WTC11 (cell line): ENCODE measurements around the gene KMT2A. TPM values are rescaled to one million over a fixed set of nuclear protein-coding genes. Genes with fewer than 3 reads are reported as not detected.
"Not testable (repeated sequence)": the region's sequence is repeated elsewhere in the genome, so short reads cannot be mapped to it uniquely, and the experiment has no call there.

ENCODE experiments used
- ATAC-seq: fragments of 200-7000 bp; cut with Tn5 transposase; 2 replicates; pipeline ENCODE4 v1.10.0; 2021; ENCODE audit warnings: mild to moderate bottlenecking, moderate library complexity
- CTCF ChIA-PET: fragments of 300-600 bp; sonication (Branson Sonifier 250); formaldehyde crosslinking; loops from one replicate; lab custom pipeline; 2021; ENCODE audit warnings: antibody characterized with exemption; lab: Charles Lee
- POLR2A ChIA-PET: fragments of 350-600 bp; sonication (Branson Sonifier 250); formaldehyde crosslinking; loops from one replicate; lab custom pipeline; 2021; ENCODE audit warnings: antibody characterized with exemption; lab: Charles Lee
- DNase-seq: peaks from one replicate; pipeline ENCODE4 v3.0.0; 2021; ENCODE audit warnings: low spot score
- H3K27ac Mint-ChIP-seq: 2 replicates; pipeline ENCODE4 v1.8.0; 2021; ENCODE audit warnings: mixed read lengths
- H3K27me3 Mint-ChIP-seq: 2 replicates; pipeline ENCODE4 v1.8.0; 2021; ENCODE audit warnings: low read depth, mild to moderate bottlenecking, moderate library complexity, mixed read lengths
- H3K36me3 Mint-ChIP-seq: 2 replicates; pipeline ENCODE4 v1.8.0; 2021; ENCODE audit warnings: mixed read lengths
- H3K4me1 Mint-ChIP-seq: 2 replicates; pipeline ENCODE4 v1.8.0; 2022; ENCODE audit warnings: mixed read lengths
- H3K4me3 Mint-ChIP-seq: 2 replicates; pipeline ENCODE4 v1.8.0; 2021; ENCODE audit warnings: mild to moderate bottlenecking, moderate library complexity, mixed read lengths
- H3K9me3 Mint-ChIP-seq: 2 replicates; pipeline ENCODE4 v1.8.0; 2021; ENCODE audit warnings: mixed read lengths
- ATF6 ChIP-seq: sonication (generic); formaldehyde crosslinking; IDR thresholded peaks from 2 replicates; pipeline ENCODE4 v1.8.1; 2023; ENCODE audit warnings: mild to moderate bottlenecking, missing genetic modification reagents
- GABPB1 ChIP-seq: sonication (generic); formaldehyde crosslinking; IDR thresholded peaks from 2 replicates; pipeline ENCODE4 v1.8.1; 2023; ENCODE audit warnings: mild to moderate bottlenecking, missing genetic modification reagents
- GRHL2 ChIP-seq: fragments of 250-450 bp; sonication (Bioruptor Pico); IDR thresholded peaks from 2 replicates; pipeline ENCODE4 v1.8.0; 2022; ENCODE audit warnings: mild to moderate bottlenecking, moderate library complexity; ENCODE audit not compliant: insufficient replicate concordance, severe bottlenecking
- KAT7 ChIP-seq: sonication (generic); formaldehyde crosslinking; IDR thresholded peaks from 2 replicates; pipeline ENCODE4 v1.8.1; 2023; ENCODE audit warnings: missing genetic modification reagents, mild to moderate bottlenecking, borderline replicate concordance
- MAX ChIP-seq: sonication (generic); formaldehyde crosslinking; IDR thresholded peaks from 2 replicates; pipeline ENCODE4 v1.8.0; 2022; ENCODE audit warnings: mild to moderate bottlenecking, missing genetic modification reagents
- NFYB ChIP-seq: sonication (generic); formaldehyde crosslinking; conservative IDR thresholded peaks from 2 replicates; pipeline ENCODE4 v1.8.0; 2022; ENCODE audit warnings: low read depth, missing genetic modification reagents
- SP1 ChIP-seq: sonication (generic); formaldehyde crosslinking; conservative IDR thresholded peaks from 2 replicates; pipeline ENCODE4 v1.8.1; 2022; ENCODE audit warnings: missing genetic modification reagents
- ZNF317 ChIP-seq: sonication (generic); formaldehyde crosslinking; IDR thresholded peaks from 2 replicates; pipeline ENCODE4 v1.8.1; 2023; ENCODE audit warnings: low read depth, mild to moderate bottlenecking, moderate library complexity, missing genetic modification reagents, borderline replicate concordance
- ZNF416 ChIP-seq: fragments of 250-450 bp; sonication (Bioruptor Pico); IDR thresholded peaks from 2 replicates; pipeline ENCODE4 v1.9.0; 2021; ENCODE audit warnings: mild to moderate bottlenecking, inconsistent platforms
- total RNA-seq: library from RNA; stranded (reverse); gene quantifications from 3 replicates; pipeline ENCODE4 v1.2.3, GENCODE V29; 2021
- TF ChIP-seq, protein P1 (sequence below): sonication (generic); formaldehyde crosslinking; IDR thresholded peaks from 2 replicates; pipeline ENCODE4 v1.8.0; 2022; ENCODE audit warnings: mild to moderate bottlenecking, missing genetic modification reagents
- TF ChIP-seq, protein P2 (sequence below): sonication (generic); formaldehyde crosslinking; IDR thresholded peaks from 2 replicates; pipeline ENCODE4 v1.8.1; 2023; ENCODE audit warnings: mild to moderate bottlenecking, missing genetic modification reagents, moderate library complexity
- TF ChIP-seq, protein P3 (sequence below): sonication (generic); formaldehyde crosslinking; IDR thresholded peaks from 2 replicates; pipeline ENCODE4 v1.8.0; 2022; ENCODE audit warnings: missing genetic modification reagents
- TF ChIP-seq, protein P4 (sequence below): sonication (generic); formaldehyde crosslinking; IDR thresholded peaks from 2 replicates; pipeline ENCODE4 v1.8.1; 2022; ENCODE audit warnings: low read depth, missing genetic modification reagents, borderline replicate concordance

The KMT2A gene
- total RNA-seq, 1 experiment from 2014 or later: 59.1 TPM

DNA sequence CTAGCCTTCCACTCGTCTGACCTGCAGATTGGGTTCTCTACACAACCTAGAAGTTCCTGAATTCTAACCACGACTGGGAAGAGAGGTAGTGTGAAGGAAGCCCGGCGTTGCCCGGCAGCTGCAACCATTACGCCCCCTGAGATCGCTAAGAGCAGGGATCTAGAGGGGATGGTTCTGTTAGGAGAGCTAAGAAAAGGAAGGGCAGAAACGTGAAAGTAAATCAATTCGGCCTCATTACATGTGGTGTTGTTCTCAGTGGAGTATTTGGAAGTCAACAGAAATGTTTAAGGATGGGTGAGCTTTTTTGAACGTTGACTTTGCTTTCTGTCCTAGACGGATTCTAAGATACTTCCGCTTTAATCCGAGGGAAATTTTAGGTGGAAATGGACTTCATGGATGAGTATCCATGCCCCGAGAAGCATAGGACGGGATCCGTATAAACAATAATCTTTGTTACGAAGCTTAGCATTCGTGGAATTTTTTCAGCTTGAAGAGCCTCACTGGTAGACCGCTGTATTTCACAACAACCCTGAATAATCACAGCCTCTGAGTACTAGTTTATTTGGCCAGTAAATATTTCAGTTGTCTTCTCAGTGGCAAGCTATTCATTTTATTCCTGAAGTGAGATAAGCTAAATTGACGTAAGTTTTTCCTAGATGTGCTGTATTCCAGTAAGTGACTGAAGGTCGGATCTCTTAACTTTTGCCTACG is 34.3 kb upstream of the KMT2A start:
- CTCF ChIA-PET: interaction anchor here (0.8 to 1.0 kb wide), 2 partner anchors 34 to 107 kb away, joined by 3 read pairs; no protein-coding TSS in a partner anchor
- peak overlapping the region; percentile 100 for H3K27ac Mint-ChIP-seq
- peak overlapping the region; percentile 91 for H3K4me3 Mint-ChIP-seq
- no peak; the same call in 1 of the 2 replicates for ATAC-seq
- POLR2A ChIA-PET: interaction anchor here (1.0 kb wide), 1 partner anchor 33 kb away, joined by 3 read pairs; no protein-coding TSS in a partner anchor
- H3K9me3 Mint-ChIP-seq: no peaks in the 10 kb centered on the region
- peaks cover 10% of the 10 kb centered on the region for H3K36me3 Mint-ChIP-seq
- peaks cover 19% of the 10 kb centered on the region for H3K4me1 Mint-ChIP-seq
- TF ChIP-seq KAT7 (CRISPR knock-in tag): no peak
- TF ChIP-seq, protein P1, sequence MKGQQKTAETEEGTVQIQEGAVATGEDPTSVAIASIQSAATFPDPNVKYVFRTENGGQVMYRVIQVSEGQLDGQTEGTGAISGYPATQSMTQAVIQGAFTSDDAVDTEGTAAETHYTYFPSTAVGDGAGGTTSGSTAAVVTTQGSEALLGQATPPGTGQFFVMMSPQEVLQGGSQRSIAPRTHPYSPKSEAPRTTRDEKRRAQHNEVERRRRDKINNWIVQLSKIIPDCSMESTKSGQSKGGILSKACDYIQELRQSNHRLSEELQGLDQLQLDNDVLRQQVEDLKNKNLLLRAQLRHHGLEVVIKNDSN (CRISPR knock-in tag): no peak
- TF ChIP-seq ZNF317: no peak
- no peak for TF ChIP-seq NFYB (CRISPR knock-in tag)
- TF ChIP-seq, protein P2, sequence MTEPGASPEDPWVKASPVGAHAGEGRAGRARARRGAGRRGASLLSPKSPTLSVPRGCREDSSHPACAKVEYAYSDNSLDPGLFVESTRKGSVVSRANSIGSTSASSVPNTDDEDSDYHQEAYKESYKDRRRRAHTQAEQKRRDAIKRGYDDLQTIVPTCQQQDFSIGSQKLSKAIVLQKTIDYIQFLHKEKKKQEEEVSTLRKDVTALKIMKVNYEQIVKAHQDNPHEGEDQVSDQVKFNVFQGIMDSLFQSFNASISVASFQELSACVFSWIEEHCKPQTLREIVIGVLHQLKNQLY: no peak
- TF ChIP-seq SP1 (CRISPR knock-in tag): no peak
- TF ChIP-seq, protein P3, sequence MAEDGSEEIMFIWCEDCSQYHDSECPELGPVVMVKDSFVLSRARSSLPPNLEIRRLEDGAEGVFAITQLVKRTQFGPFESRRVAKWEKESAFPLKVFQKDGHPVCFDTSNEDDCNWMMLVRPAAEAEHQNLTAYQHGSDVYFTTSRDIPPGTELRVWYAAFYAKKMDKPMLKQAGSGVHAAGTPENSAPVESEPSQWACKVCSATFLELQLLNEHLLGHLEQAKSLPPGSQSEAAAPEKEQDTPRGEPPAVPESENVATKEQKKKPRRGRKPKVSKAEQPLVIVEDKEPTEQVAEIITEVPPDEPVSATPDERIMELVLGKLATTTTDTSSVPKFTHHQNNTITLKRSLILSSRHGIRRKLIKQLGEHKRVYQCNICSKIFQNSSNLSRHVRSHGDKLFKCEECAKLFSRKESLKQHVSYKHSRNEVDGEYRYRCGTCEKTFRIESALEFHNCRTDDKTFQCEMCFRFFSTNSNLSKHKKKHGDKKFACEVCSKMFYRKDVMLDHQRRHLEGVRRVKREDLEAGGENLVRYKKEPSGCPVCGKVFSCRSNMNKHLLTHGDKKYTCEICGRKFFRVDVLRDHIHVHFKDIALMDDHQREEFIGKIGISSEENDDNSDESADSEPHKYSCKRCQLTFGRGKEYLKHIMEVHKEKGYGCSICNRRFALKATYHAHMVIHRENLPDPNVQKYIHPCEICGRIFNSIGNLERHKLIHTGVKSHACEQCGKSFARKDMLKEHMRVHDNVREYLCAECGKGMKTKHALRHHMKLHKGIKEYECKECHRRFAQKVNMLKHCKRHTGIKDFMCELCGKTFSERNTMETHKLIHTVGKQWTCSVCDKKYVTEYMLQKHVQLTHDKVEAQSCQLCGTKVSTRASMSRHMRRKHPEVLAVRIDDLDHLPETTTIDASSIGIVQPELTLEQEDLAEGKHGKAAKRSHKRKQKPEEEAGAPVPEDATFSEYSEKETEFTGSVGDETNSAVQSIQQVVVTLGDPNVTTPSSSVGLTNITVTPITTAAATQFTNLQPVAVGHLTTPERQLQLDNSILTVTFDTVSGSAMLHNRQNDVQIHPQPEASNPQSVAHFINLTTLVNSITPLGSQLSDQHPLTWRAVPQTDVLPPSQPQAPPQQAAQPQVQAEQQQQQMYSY (CRISPR knock-in tag): no peak
- no peak for TF ChIP-seq GABPB1 (CRISPR knock-in tag)
- TF ChIP-seq, protein P4, sequence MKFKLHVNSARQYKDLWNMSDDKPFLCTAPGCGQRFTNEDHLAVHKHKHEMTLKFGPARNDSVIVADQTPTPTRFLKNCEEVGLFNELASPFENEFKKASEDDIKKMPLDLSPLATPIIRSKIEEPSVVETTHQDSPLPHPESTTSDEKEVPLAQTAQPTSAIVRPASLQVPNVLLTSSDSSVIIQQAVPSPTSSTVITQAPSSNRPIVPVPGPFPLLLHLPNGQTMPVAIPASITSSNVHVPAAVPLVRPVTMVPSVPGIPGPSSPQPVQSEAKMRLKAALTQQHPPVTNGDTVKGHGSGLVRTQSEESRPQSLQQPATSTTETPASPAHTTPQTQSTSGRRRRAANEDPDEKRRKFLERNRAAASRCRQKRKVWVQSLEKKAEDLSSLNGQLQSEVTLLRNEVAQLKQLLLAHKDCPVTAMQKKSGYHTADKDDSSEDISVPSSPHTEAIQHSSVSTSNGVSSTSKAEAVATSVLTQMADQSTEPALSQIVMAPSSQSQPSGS (CRISPR knock-in tag): no peak
- TF ChIP-seq GRHL2: no peak
- no peak for TF ChIP-seq ATF6 (CRISPR knock-in tag)
- TF ChIP-seq MAX (CRISPR knock-in tag): no peak; the same call in 1 of the 2 replicates
- no peak for TF ChIP-seq ZNF416 (CRISPR knock-in tag)
- H3K27me3 Mint-ChIP-seq: no peaks in the 10 kb centered on the region
- DNase-seq: no peak

GRCh38 chr11:118402594-118402993 is 33.7 kb upstream of the KMT2A start:
- POLR2A ChIA-PET: interaction anchor here (1.0 kb wide), 1 partner anchor 33 kb away, joined by 3 read pairs; no protein-coding TSS in a partner anchor
- CTCF ChIA-PET: interaction anchor here (0.7 to 1.0 kb wide), 3 partner anchors 33 to 231 kb away, joined by 3 to 5 read pairs (median 3); no protein-coding TSS in a partner anchor
- ATAC-seq, DNase-seq, H3K9me3 Mint-ChIP-seq, H3K27me3 Mint-ChIP-seq: not testable (repeated sequence)
- H3K27ac Mint-ChIP-seq: peak overlapping the region; percentile 58; the same call in 1 of the 2 replicates
- peak overlapping the region; percentile 91 for H3K4me3 Mint-ChIP-seq
- H3K36me3 Mint-ChIP-seq: peaks cover 16% of the 10 kb centered on the region
- H3K4me1 Mint-ChIP-seq: peaks cover 19% of the 10 kb centered on the region
